Neural cell (in vitro differentiated cells): Measurements from ENCODE around the gene ANKRD10. TPM values are rescaled to one million over a fixed set of nuclear protein-coding genes. Genes with fewer than 3 reads are reported as not detected.
"Not testable (repeated sequence)": the region's sequence is repeated elsewhere in the genome, so short reads cannot be mapped to it uniquely, and the experiment has no call there.

Source experiments
- H2AFZ ChIP-seq: fragments of 200-600, 300-800 bp; sonication (generic), shearing (Covaris generic); 2 replicates; pipeline ENCODE4 v1.6.0; 2014; ENCODE audit warnings: low read depth, mild to moderate bottlenecking, antibody characterized with exemption, low read length, moderate library complexity
- H3F3A ChIP-seq: fragments of 200-600 bp; shearing (Covaris generic); 2 replicates; pipeline ENCODE4 v1.6.1; 2016; ENCODE audit warnings: mild to moderate bottlenecking, moderate library complexity, mixed read lengths, antibody characterized with exemption, low read length; ENCODE audit not compliant: insufficient read depth, poor library complexity, severe bottlenecking
- H3K27ac ChIP-seq: fragments of 200-600, 300-800 bp; sonication (generic), shearing (Covaris generic); 2 replicates; pipeline ENCODE4 v1.5.1; 2014; ENCODE audit warnings: mild to moderate bottlenecking, low read length, moderate library complexity
- H3K27me3 ChIP-seq: fragments of 300-800, 200-600 bp; sonication (generic), shearing (Covaris generic); 2 replicates; pipeline ENCODE4 v1.6.0; 2014; ENCODE audit warnings: mild to moderate bottlenecking, low read depth, low read length, moderate library complexity; ENCODE audit not compliant: insufficient read depth
- H3K36me3 ChIP-seq: fragments of 300-800, 200-600 bp; sonication (generic), shearing (Covaris generic); 2 replicates; pipeline ENCODE4 v1.5.1; 2014; ENCODE audit warnings: mild to moderate bottlenecking, antibody characterized with exemption, low read length, moderate library complexity; ENCODE audit not compliant: insufficient read depth
- H3K4me2 ChIP-seq: fragments of 300-800, 200-600 bp; sonication (generic), shearing (Covaris generic); 2 replicates; pipeline ENCODE4 v1.6.0; 2014; ENCODE audit warnings: mild to moderate bottlenecking, low read length
- H3K4me3 ChIP-seq: fragments of 300-800, 200-600 bp; sonication (generic), shearing (Covaris generic); 2 replicates; pipeline ENCODE4 v1.5.1; 2014; ENCODE audit warnings: mild to moderate bottlenecking, low read length, moderate library complexity
- H3K79me2 ChIP-seq: fragments of 200-600 bp; shearing (Covaris generic); replicated peaks from 2 replicates; pipeline ENCODE4 v1.6.0; 2014; ENCODE audit warnings: mild to moderate bottlenecking, low read length, moderate library complexity; ENCODE audit not compliant: insufficient read depth
- H3K9ac ChIP-seq: fragments of 300-800, 200-600 bp; sonication (generic), shearing (Covaris generic); 2 replicates; pipeline ENCODE4 v1.6.1; 2016; ENCODE audit warnings: mild to moderate bottlenecking, low read length, mixed read lengths
- H3K9me2 ChIP-seq: fragments of 200-600 bp; shearing (Covaris generic); 2 replicates; pipeline ENCODE4 v1.6.1; 2016; ENCODE audit warnings: mild to moderate bottlenecking, low read length, mixed read lengths; ENCODE audit not compliant: insufficient read depth
- H3K9me3 ChIP-seq: fragments of 200-600, 300-800 bp; sonication (generic), shearing (Covaris generic); 2 replicates; pipeline ENCODE4 v1.6.1; 2016; ENCODE audit warnings: mild to moderate bottlenecking, mixed run types, low read length, moderate library complexity, mixed read lengths
- H4K20me1 ChIP-seq: fragments of 200-600 bp; shearing (Covaris generic); 2 replicates; pipeline ENCODE4 v1.6.1; 2016; ENCODE audit warnings: mild to moderate bottlenecking, mixed run types; ENCODE audit not compliant: insufficient read depth
- CTCF ChIP-seq: fragments of 450-650 bp; IDR thresholded peaks from 2 replicates; pipeline ENCODE4 v1.5.1; 2014; ENCODE audit warnings: antibody characterized with exemption, mild to moderate bottlenecking, moderate library complexity; ENCODE audit not compliant: poor library complexity, severe bottlenecking
- EP300 ChIP-seq: fragments of 450-650 bp; conservative IDR thresholded peaks from 2 replicates; pipeline ENCODE4 v1.6.1; 2014; ENCODE audit warnings: antibody characterized with exemption, mild to moderate bottlenecking, moderate library complexity; ENCODE audit not compliant: poor library complexity, severe bottlenecking
- EZH2 ChIP-seq: fragments of 200-600, 300-800 bp; shearing (Covaris generic), sonication (generic); IDR thresholded peaks from 2 replicates; pipeline ENCODE4 v1.6.1; 2014; ENCODE audit warnings: antibody characterized with exemption, low read length, borderline replicate concordance, mild to moderate bottlenecking; ENCODE audit not compliant: insufficient read depth, poor library complexity, severe bottlenecking
- MXI1 ChIP-seq: fragments of 450-650 bp; conservative IDR thresholded peaks from 2 replicates; pipeline ENCODE4 v1.6.1; 2014; ENCODE audit warnings: antibody characterized with exemption, mild to moderate bottlenecking; ENCODE audit not compliant: poor library complexity, severe bottlenecking
- POLR2AphosphoS5 ChIP-seq: IDR thresholded peaks from 2 replicates; pipeline ENCODE4 v1.6.1; 2012
- RAD21 ChIP-seq: fragments of 450-650 bp; conservative IDR thresholded peaks from 2 replicates; pipeline ENCODE4 v1.6.1; 2014; ENCODE audit warnings: antibody characterized with exemption, mild to moderate bottlenecking, moderate library complexity
- SMC3 ChIP-seq: fragments of 450-650 bp; conservative IDR thresholded peaks from 2 replicates; pipeline ENCODE4 v1.6.1; 2014; ENCODE audit warnings: antibody characterized with exemption, mild to moderate bottlenecking, moderate library complexity; ENCODE audit not compliant: poor library complexity
- TAF1 ChIP-seq: IDR thresholded peaks from 2 replicates; pipeline ENCODE4 v1.6.1; 2012; ENCODE audit warnings: low read depth
- polyA plus RNA-seq: library from polyadenylated mRNA; depleted of rRNA; stranded (reverse); fragments of >200 nt; gene quantifications from 2 replicates; pipeline ENCODE4 v1.2.3, GENCODE V29; 2014
- TF ChIP-seq, protein P1 (sequence below): IDR thresholded peaks from 2 replicates; pipeline ENCODE4 v1.6.1; 2012; ENCODE audit warnings: borderline replicate concordance

The ANKRD10 gene
- polyA plus RNA-seq, 1 donor from 2014 or later: 564 TPM

GRCh38 chr13:110957931-110958330 lies 43.1 kb upstream of the ANKRD10 start:
- Histone ChIP-seq H3K27me3 (no peaks in the 10 kb centered on the region), H3K27ac (no peak overlapping the region), H3K4me2 (no peak overlapping the region), H3K9ac (no peak overlapping the region), H4K20me1 (no peaks in the 10 kb centered on the region), H3F3A (no peaks in the 10 kb centered on the region), H3K9me3 (peaks cover 3% of the 10 kb centered on the region), H2AFZ (no peak overlapping the region), H3K9me2 (no peaks in the 10 kb centered on the region), H3K4me3 (no peak overlapping the region), H3K36me3 (no peaks in the 10 kb centered on the region), H3K79me2 (no peaks in the 10 kb centered on the region)
- TF ChIP-seq TAF1: no peak
- TF ChIP-seq RAD21: no peak
- TF ChIP-seq EZH2: no peak
- no peak for TF ChIP-seq EP300
- no peak for TF ChIP-seq CTCF
- no peak for TF ChIP-seq POLR2AphosphoS5
- TF ChIP-seq SMC3: no peak
- no peak for TF ChIP-seq MXI1
- TF ChIP-seq, protein P1, sequence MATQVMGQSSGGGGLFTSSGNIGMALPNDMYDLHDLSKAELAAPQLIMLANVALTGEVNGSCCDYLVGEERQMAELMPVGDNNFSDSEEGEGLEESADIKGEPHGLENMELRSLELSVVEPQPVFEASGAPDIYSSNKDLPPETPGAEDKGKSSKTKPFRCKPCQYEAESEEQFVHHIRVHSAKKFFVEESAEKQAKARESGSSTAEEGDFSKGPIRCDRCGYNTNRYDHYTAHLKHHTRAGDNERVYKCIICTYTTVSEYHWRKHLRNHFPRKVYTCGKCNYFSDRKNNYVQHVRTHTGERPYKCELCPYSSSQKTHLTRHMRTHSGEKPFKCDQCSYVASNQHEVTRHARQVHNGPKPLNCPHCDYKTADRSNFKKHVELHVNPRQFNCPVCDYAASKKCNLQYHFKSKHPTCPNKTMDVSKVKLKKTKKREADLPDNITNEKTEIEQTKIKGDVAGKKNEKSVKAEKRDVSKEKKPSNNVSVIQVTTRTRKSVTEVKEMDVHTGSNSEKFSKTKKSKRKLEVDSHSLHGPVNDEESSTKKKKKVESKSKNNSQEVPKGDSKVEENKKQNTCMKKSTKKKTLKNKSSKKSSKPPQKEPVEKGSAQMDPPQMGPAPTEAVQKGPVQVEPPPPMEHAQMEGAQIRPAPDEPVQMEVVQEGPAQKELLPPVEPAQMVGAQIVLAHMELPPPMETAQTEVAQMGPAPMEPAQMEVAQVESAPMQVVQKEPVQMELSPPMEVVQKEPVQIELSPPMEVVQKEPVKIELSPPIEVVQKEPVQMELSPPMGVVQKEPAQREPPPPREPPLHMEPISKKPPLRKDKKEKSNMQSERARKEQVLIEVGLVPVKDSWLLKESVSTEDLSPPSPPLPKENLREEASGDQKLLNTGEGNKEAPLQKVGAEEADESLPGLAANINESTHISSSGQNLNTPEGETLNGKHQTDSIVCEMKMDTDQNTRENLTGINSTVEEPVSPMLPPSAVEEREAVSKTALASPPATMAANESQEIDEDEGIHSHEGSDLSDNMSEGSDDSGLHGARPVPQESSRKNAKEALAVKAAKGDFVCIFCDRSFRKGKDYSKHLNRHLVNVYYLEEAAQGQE: no peak

DNA sequence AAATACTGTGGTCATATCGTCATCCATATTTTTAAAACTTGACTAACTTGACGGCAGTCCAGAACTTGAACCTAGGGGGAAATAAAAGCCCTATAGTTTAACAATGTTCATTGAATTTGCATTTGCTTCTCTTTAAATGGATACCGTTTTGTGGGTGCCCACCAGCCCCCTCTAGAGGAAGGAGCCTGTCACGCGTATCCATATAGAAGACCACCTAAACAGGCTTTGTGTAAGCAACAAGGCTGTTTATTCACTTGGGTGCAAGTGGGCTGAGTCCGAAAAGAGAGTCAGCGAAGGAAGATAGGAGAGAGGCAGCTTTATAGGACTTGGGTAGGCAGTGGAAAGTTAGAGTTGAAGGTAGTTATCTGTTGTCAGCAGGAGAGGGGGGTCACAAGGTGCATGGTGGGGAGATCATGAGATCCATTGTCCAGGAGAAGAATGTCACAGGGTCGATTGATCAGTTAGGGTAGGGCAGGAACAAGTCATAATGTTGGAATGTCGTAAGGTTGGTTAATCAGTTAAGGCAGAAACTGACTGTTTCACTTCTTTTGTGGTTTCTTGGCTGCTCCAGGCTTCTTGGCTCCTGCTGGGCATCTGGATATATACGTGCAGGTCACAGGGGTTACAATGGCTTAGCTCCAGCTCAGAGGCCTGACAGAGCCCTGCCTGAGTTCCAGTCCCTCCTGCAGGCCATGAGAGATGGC lies 42.5 kb upstream of the ANKRD10 start:
- no peak for TF ChIP-seq POLR2AphosphoS5
- no peak for TF ChIP-seq EP300
- TF ChIP-seq, protein P1: no peak
- no peak for TF ChIP-seq RAD21
- no peak for TF ChIP-seq EZH2
- no peak for TF ChIP-seq TAF1
- Histone ChIP-seq H3K4me3 (no peak overlapping the region), H2AFZ (no peak overlapping the region)

DNA sequence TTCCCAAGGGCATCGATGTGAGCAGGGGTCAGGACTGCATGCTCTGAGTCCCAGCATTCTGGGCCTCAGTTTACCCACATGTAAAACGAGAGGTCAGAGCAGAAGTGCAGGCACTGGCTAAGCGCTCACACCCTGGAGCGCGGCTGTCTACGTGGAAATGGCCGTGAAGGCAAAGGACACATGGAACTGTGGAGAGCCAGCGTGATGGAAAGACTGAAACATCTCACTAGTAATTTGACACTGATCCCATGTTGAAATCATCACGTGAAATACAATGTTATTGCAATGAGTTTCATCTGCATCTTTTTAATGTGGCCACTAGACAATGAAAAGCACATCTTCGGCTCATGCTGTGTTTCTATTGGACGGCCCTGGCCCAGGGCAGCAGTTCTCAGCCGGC lies 41.3 kb upstream of the ANKRD10 start:
- H3K79me2 ChIP-seq, H3K9me2 ChIP-seq, H3K27me3 ChIP-seq, H3K4me3 ChIP-seq, H3K9ac ChIP-seq, H3K36me3 ChIP-seq, H4K20me1 ChIP-seq, H3F3A ChIP-seq, H3K27ac ChIP-seq, H3K9me3 ChIP-seq, H3K4me2 ChIP-seq, H2AFZ ChIP-seq: not testable (repeated sequence)

More for the DNA sequence above, 42.5 kb upstream of the ANKRD10 start:
- Histone ChIP-seq H3K9me3 (peaks cover 3% of the 10 kb centered on the region), H3K27ac (no peak overlapping the region), H3K27me3 (no peaks in the 10 kb centered on the region), H3F3A (no peaks in the 10 kb centered on the region), H3K36me3 (no peaks in the 10 kb centered on the region), H4K20me1 (no peaks in the 10 kb centered on the region), H3K9me2 (no peaks in the 10 kb centered on the region), H3K4me2 (no peak overlapping the region), H3K79me2 (no peaks in the 10 kb centered on the region), H3K9ac (no peak overlapping the region)

GRCh38 chr13:110955608-110956007 lies 40.7 kb upstream of the ANKRD10 start:
- H3F3A ChIP-seq, H3K4me3 ChIP-seq, H3K36me3 ChIP-seq, H3K9me3 ChIP-seq, H4K20me1 ChIP-seq, H3K27me3 ChIP-seq, H3K4me2 ChIP-seq, H2AFZ ChIP-seq, H3K9me2 ChIP-seq, H3K79me2 ChIP-seq, H3K9ac ChIP-seq, H3K27ac ChIP-seq: not testable (repeated sequence)
